ENCODE measurements around the gene CCDC136. TPM values are rescaled to one million over a fixed set of nuclear protein-coding genes. Genes with fewer than 3 reads are reported as not detected.

Gene CCDC136
- total RNA-seq, 1 experiment from 2014 or later, result 3.2 TPM

- DNase-seq (ENCODE audit: low read depth), result peak; percentile 57
These were observed 14.3 kb upstream of the CCDC136 start for GRCh38 chr7:128777156-128778123.

GRCh38 chr7:128778946-128779345, 12.8 kb upstream of the CCDC136 start:
- no peak for DNase-seq (ENCODE audit: low read depth)

GRCh38 chr7:128781126-128781525, 10.6 kb upstream of the CCDC136 start:
- no peak for DNase-seq (ENCODE audit: low read depth)

- DNase-seq (ENCODE audit: low read depth), result no peak
These were observed 9.9 kb upstream of the CCDC136 start for GRCh38 chr7:128781851-128782250.

- DNase-seq (ENCODE audit: low read depth), result peak; percentile 60
These were observed 8.5 kb upstream of the CCDC136 start for GRCh38 chr7:128783143-128783861.

GRCh38 chr7:128785738-128786137, 6.0 kb upstream of the CCDC136 start:
- no peak for DNase-seq (ENCODE audit: low read depth)

- DNase-seq (ENCODE audit: low read depth), result no peak
These were observed 3.0 kb upstream of the CCDC136 start for GRCh38 chr7:128788446-128789412.

- DNase-seq (ENCODE audit: low read depth), result no peak
These were observed 1.3 kb upstream of the CCDC136 start for GRCh38 chr7:128790315-128791041.

GRCh38 chr7:128791972-128792327, 182 bp downstream of the CCDC136 start:
- DNase-seq (ENCODE audit: low read depth), result no peak

GRCh38 chr7:128792471-128793180, 858 bp downstream of the CCDC136 start:
- DNase-seq (ENCODE audit: low read depth), result no peak

- DNase-seq (ENCODE audit: low read depth), result no peak
These were observed 1.4 kb downstream of the CCDC136 start for GRCh38 chr7:128793181-128793547.

- DNase-seq (ENCODE audit: low read depth), result no peak
These were observed 2.3 kb downstream of the CCDC136 start for GRCh38 chr7:128794020-128794419.

GRCh38 chr7:128794436-128794835, 2.7 kb downstream of the CCDC136 start:
- no peak for DNase-seq (ENCODE audit: low read depth)

- no peak for DNase-seq (ENCODE audit: low read depth)
These were observed 3.4 kb downstream of the CCDC136 start for GRCh38 chr7:128795129-128795528.

GRCh38 chr7:128796327-128796726, 4.6 kb downstream of the CCDC136 start:
- DNase-seq (ENCODE audit: low read depth), result no peak

GRCh38 chr7:128799451-128799850, 7.7 kb downstream of the CCDC136 start:
- DNase-seq (ENCODE audit: low read depth), result no peak

GRCh38 chr7:128800567-128800966, 8.8 kb downstream of the CCDC136 start:
- no peak for DNase-seq (ENCODE audit: low read depth)

- no peak for DNase-seq (ENCODE audit: low read depth)
These were observed 9.2 kb downstream of the CCDC136 start for GRCh38 chr7:128801003-128801402.

GRCh38 chr7:128801667-128802418, 10.1 kb downstream of the CCDC136 start:
- DNase-seq (ENCODE audit: low read depth), result no peak

Data from LHCN-M2 (cell line).